Activated T-cell treated with anti-CD3 and anti-CD28 coated beads, Interleukin-2, amount 50 U/mL, for 1 hour (primary cell): Measurements from ENCODE around the gene HMX2.
A peak's percentile ranks its signal among the peaks of the same experiment; 100 is the strongest.

Experiments
- DNase-seq: peaks from one replicate; pipeline ENCODE4 v3.0.0-alpha.2; 2020

Gene HMX2

GRCh38 chr10:123139521-123140163 is 8.3 kb upstream of the HMX2 start:
- no peak for DNase-seq

GRCh38 chr10:123140164-123140982 is 7.6 kb upstream of the HMX2 start:
- DNase-seq: no peak

GRCh38 chr10:123140983-123141390 is 6.9 kb upstream of the HMX2 start:
- no peak for DNase-seq

- no peak for DNase-seq
Measured at GRCh38 chr10:123141791-123142700, 5.9 kb upstream of the HMX2 start.

- DNase-seq: peak; percentile 23
Measured at GRCh38 chr10:123142701-123143161, 5.2 kb upstream of the HMX2 start.

GRCh38 chr10:123143162-123143824 is 4.6 kb upstream of the HMX2 start:
- peak; percentile 20 for DNase-seq

GRCh38 chr10:123143825-123144168 is 4.1 kb upstream of the HMX2 start:
- no peak for DNase-seq

- no peak for DNase-seq
Measured at GRCh38 chr10:123144697-123145541, 3.0 kb upstream of the HMX2 start.

GRCh38 chr10:123145542-123146012 is 2.4 kb upstream of the HMX2 start:
- DNase-seq: no peak

GRCh38 chr10:123146013-123146893 is 1.7 kb upstream of the HMX2 start:
- no peak for DNase-seq

GRCh38 chr10:123146894-123147634 is 872 bp upstream of the HMX2 start:
- no peak for DNase-seq

- no peak for DNase-seq
Measured at GRCh38 chr10:123148414-123149161, 652 bp downstream of the HMX2 start.

- DNase-seq: no peak
Measured at GRCh38 chr10:123149162-123149567, 1.2 kb downstream of the HMX2 start.

- DNase-seq: peak; percentile 69
Measured at GRCh38 chr10:123149568-123150270, 1.8 kb downstream of the HMX2 start.

GRCh38 chr10:123150271-123150985 is 2.5 kb downstream of the HMX2 start:
- DNase-seq: no peak

GRCh38 chr10:123150986-123151736 is 3.2 kb downstream of the HMX2 start:
- DNase-seq: peak; percentile 49

GRCh38 chr10:123151737-123152135 is 3.8 kb downstream of the HMX2 start:
- no peak for DNase-seq
